DND-41 (cell line): Measurements from ENCODE around the gene CAMKV.
A peak's percentile ranks its signal among the peaks of the same experiment; 100 is the strongest.

Source experiments
- ATAC-seq: fragments of 200-7000 bp; cut with Tn5 transposase; 3 replicates; pipeline ENCODE4 v1.9.1; 2021; ENCODE audit warnings: low read depth; ENCODE audit not compliant: insufficient read depth
- DNase-seq: peaks from one replicate; pipeline ENCODE4 v3.0.0-alpha.2; 2020
- H2AFZ ChIP-seq: 2 replicates; pipeline ENCODE4 v1.6.0; 2012; ENCODE audit warnings: low read depth, low read length
- H3K27ac ChIP-seq: 2 replicates; pipeline ENCODE4 v1.5.1; 2012; ENCODE audit warnings: low read length, inconsistent platforms
- H3K27me3 ChIP-seq: fragments of 200-600 bp; sonication (generic); 2 replicates; pipeline ENCODE4 v1.6.0; 2012; ENCODE audit warnings: low read length, mild to moderate bottlenecking, inconsistent platforms; ENCODE audit not compliant: insufficient read depth, poor library complexity
- H3K36me3 ChIP-seq: 2 replicates; pipeline ENCODE4 v1.5.1; 2012; ENCODE audit warnings: low read length, inconsistent platforms; ENCODE audit not compliant: insufficient read depth
- H3K4me1 ChIP-seq: 2 replicates; pipeline ENCODE4 v1.5.1; 2012; ENCODE audit warnings: mild to moderate bottlenecking, low read length; ENCODE audit not compliant: insufficient read depth
- H3K4me2 ChIP-seq: 2 replicates; pipeline ENCODE4 v1.6.0; 2012; ENCODE audit warnings: mild to moderate bottlenecking, moderate library complexity, low read length, inconsistent platforms; ENCODE audit not compliant: insufficient read depth
- H3K4me3 ChIP-seq, 2 experiments: fragments of 200-600 bp in 1 of 2; shearing (Covaris generic) in 1 of 2; 2 replicates each; pipeline ENCODE4 v1.5.1; 2012 to 2016; ENCODE audit warnings: inconsistent platforms in 2 of 2, low read length in 2 of 2, mild to moderate bottlenecking in 2 of 2, low read depth in 1 of 2, moderate library complexity in 1 of 2
- H3K79me2 ChIP-seq: 2 replicates; pipeline ENCODE4 v1.6.0; 2012; ENCODE audit warnings: low read length, inconsistent platforms; ENCODE audit not compliant: insufficient read depth
- H3K9ac ChIP-seq: 2 replicates; pipeline ENCODE4 v1.6.0; 2012; ENCODE audit warnings: low read depth, mild to moderate bottlenecking, inconsistent platforms, low read length, moderate library complexity
- H3K9me3 ChIP-seq: 2 replicates; pipeline ENCODE4 v1.5.1; 2012; ENCODE audit warnings: low read length, moderate library complexity, mild to moderate bottlenecking, inconsistent platforms; ENCODE audit not compliant: insufficient read depth, severe bottlenecking
- H4K20me1 ChIP-seq: 2 replicates; pipeline ENCODE4 v1.6.0; 2012; ENCODE audit warnings: low read length; ENCODE audit not compliant: insufficient read depth
- EZH2 ChIP-seq: IDR thresholded peaks from 3 replicates; pipeline ENCODE4 v1.6.1; 2012; ENCODE audit warnings: borderline replicate concordance, low read depth, mild to moderate bottlenecking, moderate library complexity, low read length, inconsistent platforms; ENCODE audit not compliant: severe bottlenecking
- TF ChIP-seq, protein P1 (sequence below): IDR thresholded peaks from 2 replicates; pipeline ENCODE4 v1.5.1; 2012; ENCODE audit warnings: borderline replicate concordance, low read length, moderate library complexity, mild to moderate bottlenecking; ENCODE audit not compliant: poor library complexity, severe bottlenecking; ENCODE audit errors: extremely low read depth

Gene CAMKV

DNA sequence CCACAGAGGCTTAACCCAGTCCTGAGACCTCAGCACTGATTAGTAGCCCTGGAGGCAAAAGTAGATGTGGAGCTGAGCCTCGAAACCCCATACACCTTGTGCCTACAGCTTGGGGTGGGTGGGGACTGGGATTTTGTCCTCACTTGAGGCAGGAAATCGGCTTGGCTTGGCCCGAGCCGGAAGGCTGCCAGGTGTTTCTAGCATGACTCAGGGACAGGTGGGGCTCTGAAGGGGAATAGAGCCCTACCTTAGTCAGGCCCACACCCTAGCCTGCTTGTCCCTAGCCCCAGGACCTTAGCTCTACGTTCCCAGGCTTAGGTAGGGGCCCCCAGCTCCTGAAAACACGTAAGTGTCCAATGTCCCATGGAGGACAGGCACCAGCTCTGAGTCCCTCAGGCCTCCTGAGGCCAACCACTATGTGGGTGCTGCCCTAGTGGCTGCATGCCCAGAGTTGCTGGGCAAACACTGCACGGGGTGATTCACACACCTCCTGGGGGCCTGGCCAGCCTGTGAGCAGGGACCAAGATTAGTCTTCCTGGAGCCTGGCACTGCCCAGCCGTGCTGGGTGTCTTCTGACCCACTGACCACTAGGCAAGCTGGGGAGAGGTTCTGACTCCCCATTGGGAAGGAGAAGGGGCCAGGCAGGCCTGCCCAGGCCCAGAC lies 30.9 kb upstream of the CAMKV start:
- peaks cover 12% of the 10 kb centered on the region for H3K4me1 ChIP-seq
- no peaks in the 10 kb centered on the region for H4K20me1 ChIP-seq
- no peaks in the 10 kb centered on the region for H3K9me3 ChIP-seq
- ATAC-seq, result no peak
- no peak overlapping the region for H3K9ac ChIP-seq
- H3K27me3 ChIP-seq, result no peaks in the 10 kb centered on the region
- no peak overlapping the region for H3K27ac ChIP-seq
- H3K4me2 ChIP-seq, result no peak overlapping the region
- no peaks in the 10 kb centered on the region for H3K36me3 ChIP-seq
- H2AFZ ChIP-seq, result no peak overlapping the region
- TF ChIP-seq, protein P1, sequence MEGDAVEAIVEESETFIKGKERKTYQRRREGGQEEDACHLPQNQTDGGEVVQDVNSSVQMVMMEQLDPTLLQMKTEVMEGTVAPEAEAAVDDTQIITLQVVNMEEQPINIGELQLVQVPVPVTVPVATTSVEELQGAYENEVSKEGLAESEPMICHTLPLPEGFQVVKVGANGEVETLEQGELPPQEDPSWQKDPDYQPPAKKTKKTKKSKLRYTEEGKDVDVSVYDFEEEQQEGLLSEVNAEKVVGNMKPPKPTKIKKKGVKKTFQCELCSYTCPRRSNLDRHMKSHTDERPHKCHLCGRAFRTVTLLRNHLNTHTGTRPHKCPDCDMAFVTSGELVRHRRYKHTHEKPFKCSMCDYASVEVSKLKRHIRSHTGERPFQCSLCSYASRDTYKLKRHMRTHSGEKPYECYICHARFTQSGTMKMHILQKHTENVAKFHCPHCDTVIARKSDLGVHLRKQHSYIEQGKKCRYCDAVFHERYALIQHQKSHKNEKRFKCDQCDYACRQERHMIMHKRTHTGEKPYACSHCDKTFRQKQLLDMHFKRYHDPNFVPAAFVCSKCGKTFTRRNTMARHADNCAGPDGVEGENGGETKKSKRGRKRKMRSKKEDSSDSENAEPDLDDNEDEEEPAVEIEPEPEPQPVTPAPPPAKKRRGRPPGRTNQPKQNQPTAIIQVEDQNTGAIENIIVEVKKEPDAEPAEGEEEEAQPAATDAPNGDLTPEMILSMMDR, result no peak
- TF ChIP-seq EZH2, result no peak
- H3K79me2 ChIP-seq, result no peaks in the 10 kb centered on the region
- no peak for DNase-seq
- H3K4me3 ChIP-seq, result no peak overlapping the region

DNA sequence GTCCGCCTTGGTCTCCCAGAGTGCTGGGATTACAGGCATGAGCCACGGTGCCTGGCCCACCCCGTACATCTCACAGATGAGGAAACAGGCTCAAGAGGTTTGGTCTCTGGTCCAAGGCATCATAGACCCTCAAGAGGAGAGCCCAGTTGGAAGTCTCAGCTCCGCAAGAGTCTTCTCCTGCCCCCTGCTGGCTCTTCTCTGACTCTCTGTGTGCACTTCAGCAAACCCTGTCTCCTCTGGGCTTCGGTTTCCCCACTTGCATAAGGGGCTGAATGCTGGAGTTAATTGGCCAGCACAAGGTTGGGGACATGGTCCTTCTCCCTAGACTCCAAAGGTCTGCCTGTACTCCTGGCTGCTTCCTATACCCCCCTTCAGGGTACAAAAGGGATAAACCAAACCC lies 30.1 kb upstream of the CAMKV start:
- no peaks in the 10 kb centered on the region for H3K27me3 ChIP-seq
- no peak for TF ChIP-seq EZH2
- TF ChIP-seq, protein P1, result peak; percentile 53
- no peak for ATAC-seq
- no peak overlapping the region for H3K9ac ChIP-seq
- peak; percentile 28 for DNase-seq
- no peak overlapping the region for H3K4me3 ChIP-seq
- H3K79me2 ChIP-seq, result no peaks in the 10 kb centered on the region
- H2AFZ ChIP-seq, result no peak overlapping the region
- no peak overlapping the region for H3K4me2 ChIP-seq
- H4K20me1 ChIP-seq, result no peaks in the 10 kb centered on the region
- no peaks in the 10 kb centered on the region for H3K36me3 ChIP-seq
- no peaks in the 10 kb centered on the region for H3K9me3 ChIP-seq
- H3K4me1 ChIP-seq, result peaks cover 12% of the 10 kb centered on the region
- H3K27ac ChIP-seq, result no peak overlapping the region

DNA sequence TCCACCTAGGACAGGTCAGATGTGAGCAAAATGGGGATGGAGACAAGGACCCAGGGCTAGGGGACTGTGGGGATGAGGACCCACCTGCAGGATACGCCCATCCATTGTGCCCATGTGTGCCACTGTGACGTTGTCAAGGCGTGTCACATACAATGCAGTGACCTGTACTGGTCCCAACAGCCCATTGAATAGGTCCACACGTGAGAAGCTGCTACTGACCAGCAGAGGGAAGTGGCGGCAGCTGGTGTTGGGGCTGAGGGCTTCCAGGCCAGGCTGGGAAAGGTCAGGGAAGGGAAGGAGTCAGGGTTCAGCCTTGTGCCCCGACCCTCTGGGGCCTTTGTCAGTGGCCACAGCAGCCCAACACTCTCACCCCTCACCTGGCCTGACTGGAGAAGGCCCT lies 29.3 kb upstream of the CAMKV start:
- Histone ChIP-seq H3K36me3 (no peaks in the 10 kb centered on the region), H3K27ac (no peak overlapping the region), H3K4me2 (no peak overlapping the region), H3K4me1 (peaks cover 12% of the 10 kb centered on the region), H3K4me3 (no peak overlapping the region), H2AFZ (no peak overlapping the region), H3K9ac (no peak overlapping the region), H3K79me2 (no peaks in the 10 kb centered on the region), H4K20me1 (no peaks in the 10 kb centered on the region), H3K9me3 (no peaks in the 10 kb centered on the region), H3K27me3 (no peaks in the 10 kb centered on the region)
- ATAC-seq (no peak), DNase-seq (no peak)
- no peak for TF ChIP-seq EZH2
- TF ChIP-seq, protein P1, result no peak
